Testis (tissue), 2 donors: Measurements from ENCODE around the gene CCDC154.

Experiments
- CTCF ChIP-seq, 3 experiments: fragments of 450-650 bp in 2 of 3; fragments of 200-600 bp in 1 of 3; sonication (generic) in 1 of 3; IDR thresholded peaks; one replicate each; pipeline ENCODE4 v1.5.1; 2016 to 2019; ENCODE audit warnings: antibody characterized with exemption in 3 of 3, mild to moderate bottlenecking in 2 of 3, moderate library complexity in 1 of 3
- POLR2A ChIP-seq: fragments of 450-650 bp; IDR thresholded peaks from one replicate; pipeline ENCODE4 v1.6.1; 2017; ENCODE audit warnings: antibody characterized with exemption, mild to moderate bottlenecking, moderate library complexity

GRCh38 chr16:1389762-1390161 is 54.6 kb downstream of the CCDC154 start:
- TF ChIP-seq CTCF (IDR thresholded peaks at IDR 0.05) (no peak), POLR2A (no peak)
